ENCODE data around the gene ZNF483.
A peak's percentile ranks its signal among the peaks of the same experiment; 100 is the strongest.

The ZNF483 gene

DNA sequence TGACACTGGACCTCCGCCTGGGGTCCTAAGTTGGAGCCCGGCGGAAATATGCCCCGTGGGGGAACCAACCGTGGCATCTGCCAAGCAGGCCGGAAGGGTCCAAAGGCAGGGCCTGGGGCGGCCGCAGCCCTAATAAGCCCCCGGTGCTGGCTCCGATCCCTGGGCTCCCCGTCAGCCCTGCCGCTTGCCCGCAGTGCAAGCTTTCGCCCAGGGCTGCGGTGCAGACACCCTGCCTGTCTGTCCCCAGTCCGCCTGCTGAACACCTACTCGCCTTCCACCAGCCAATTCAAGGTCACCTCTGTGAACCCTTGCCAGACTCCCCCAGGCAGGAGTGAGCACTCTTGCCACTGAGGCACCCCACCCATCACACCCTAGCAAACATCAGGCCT lies 75.0 kb downstream of the ZNF483 start:
- Mint-ChIP-seq H3K36me3 (ENCODE audit: low read depth) (peaks cover 22% of the 10 kb centered on the region), H3K4me1 (peaks cover 25% of the 10 kb centered on the region), H3K9me3 (no peaks in the 10 kb centered on the region), H3K4me3 (peak overlapping the region; percentile 92), H3K27me3 (ENCODE audit: low read depth, poor library complexity) (peaks cover 24% of the 10 kb centered on the region), H3K27ac (no peak overlapping the region)
- DNase-seq = no peak
- no peak for TF ChIP-seq CTCF (IDR thresholded peaks at IDR 0.05)

DNA sequence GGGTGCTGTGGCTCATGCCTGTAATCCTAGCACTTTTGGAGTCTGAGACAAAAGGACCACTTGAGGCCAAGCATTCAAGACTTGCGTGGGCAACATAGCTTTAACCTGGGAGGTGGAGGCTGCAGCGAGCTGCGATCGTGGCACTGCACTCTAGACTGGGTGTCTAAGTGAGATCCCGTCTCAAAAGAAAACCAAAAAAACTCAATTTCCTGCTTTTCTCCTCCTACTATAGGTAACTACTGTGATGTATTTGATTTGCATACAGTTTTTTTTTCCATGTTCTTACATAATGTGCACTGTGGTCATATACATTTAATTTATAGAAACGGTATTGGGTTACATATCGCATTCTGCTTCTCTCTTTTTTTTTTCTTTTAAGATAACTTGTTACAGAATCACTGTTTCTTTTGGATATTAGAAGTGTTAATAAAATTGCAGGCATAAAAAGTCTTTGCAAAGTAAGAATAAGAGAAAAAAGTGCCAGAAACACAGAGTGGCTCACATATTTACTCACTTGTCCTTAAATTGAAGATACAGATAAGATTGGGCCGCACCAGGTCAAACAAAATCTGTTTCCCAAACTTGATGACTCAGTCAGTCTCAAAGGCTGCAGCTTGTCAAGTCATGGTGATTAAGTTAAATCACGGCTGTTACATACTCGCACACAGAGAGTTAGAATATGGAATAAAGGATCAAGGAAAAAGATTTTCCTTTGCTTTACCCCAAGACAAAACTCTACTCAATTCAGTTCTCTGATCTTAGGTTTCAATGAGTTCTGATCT lies 76.4 kb downstream of the ZNF483 start:
- H3K27me3 Mint-ChIP-seq (ENCODE audit: low read depth, poor library complexity) = peaks cover 27% of the 10 kb centered on the region
- peaks cover 25% of the 10 kb centered on the region for H3K4me1 Mint-ChIP-seq
- H3K4me3 Mint-ChIP-seq = peak overlapping the region; percentile 67
- H3K36me3 Mint-ChIP-seq (ENCODE audit: low read depth) = peaks cover 13% of the 10 kb centered on the region
- no peaks in the 10 kb centered on the region for H3K9me3 Mint-ChIP-seq
- no peak overlapping the region for H3K27ac Mint-ChIP-seq
- DNase-seq = no peak
- TF ChIP-seq CTCF (IDR thresholded peaks at IDR 0.05) = no peak

DNA sequence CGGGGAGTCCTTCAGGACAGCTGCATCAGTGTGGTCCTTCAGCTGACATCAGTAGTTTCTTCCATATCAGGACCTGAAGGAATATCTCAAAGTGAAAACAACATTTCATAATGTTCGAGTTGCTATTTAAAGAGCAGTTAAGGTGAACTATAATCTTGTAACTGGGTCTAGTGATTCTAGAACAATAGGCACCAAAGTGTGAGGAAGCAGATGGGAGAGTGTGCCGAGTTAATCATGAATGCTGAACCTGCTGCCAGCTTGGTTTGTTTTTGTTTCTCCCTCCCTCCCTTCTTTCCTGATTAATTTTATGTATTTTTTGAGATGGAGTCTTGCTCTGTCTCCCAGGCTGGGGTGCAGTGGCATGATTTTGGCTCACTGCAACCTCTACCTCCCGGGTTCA lies 78.1 kb downstream of the ZNF483 start:
- Mint-ChIP-seq H3K36me3 (ENCODE audit: low read depth) (no peaks in the 10 kb centered on the region), H3K27ac (no peak overlapping the region), H3K4me3 (no peak overlapping the region), H3K9me3 (no peaks in the 10 kb centered on the region), H3K27me3 (ENCODE audit: low read depth, poor library complexity) (peaks cover 35% of the 10 kb centered on the region), H3K4me1 (peaks cover 17% of the 10 kb centered on the region)
- DNase-seq = no peak
- no peak for TF ChIP-seq CTCF (IDR thresholded peaks at IDR 0.05)

DNA sequence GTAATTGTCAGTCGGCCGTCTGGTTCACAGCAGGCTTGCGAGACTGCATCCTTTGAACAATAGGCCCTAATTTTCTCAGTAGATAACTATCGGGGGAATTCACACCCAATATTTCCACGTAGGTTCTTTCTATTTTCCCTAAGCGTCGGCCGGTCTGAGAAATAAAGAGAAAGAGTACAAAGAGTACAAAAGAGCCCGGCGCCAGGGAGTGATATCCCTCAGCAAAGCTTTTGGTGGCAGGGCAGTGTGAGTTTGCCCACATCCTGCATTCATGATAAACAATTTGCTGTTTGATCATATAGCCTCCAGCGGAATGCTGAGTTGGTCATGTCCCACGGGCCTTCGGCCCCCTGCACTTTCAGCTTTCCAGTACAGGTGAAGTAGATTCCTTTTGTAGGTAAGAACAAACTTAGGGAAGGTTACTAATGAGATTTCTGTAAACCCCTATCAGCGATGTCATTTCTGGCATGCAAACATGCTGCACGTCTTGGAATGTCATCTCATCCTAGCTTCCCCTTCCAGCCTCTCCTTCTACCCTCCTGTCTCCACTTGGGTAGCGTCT lies 79.2 kb downstream of the ZNF483 start:
- no peak for TF ChIP-seq CTCF (IDR thresholded peaks at IDR 0.05)
- H3K36me3 Mint-ChIP-seq (ENCODE audit: low read depth) = no peaks in the 10 kb centered on the region
- H3K9me3 Mint-ChIP-seq = no peaks in the 10 kb centered on the region
- DNase-seq = no peak
- H3K4me3 Mint-ChIP-seq = no peak overlapping the region
- peaks cover 6% of the 10 kb centered on the region for H3K4me1 Mint-ChIP-seq
- no peak overlapping the region for H3K27ac Mint-ChIP-seq
- peaks cover 33% of the 10 kb centered on the region for H3K27me3 Mint-ChIP-seq (ENCODE audit: low read depth, poor library complexity)

- H3K36me3 Mint-ChIP-seq (ENCODE audit: low read depth) = no peaks in the 10 kb centered on the region
- no peak overlapping the region for H3K27ac Mint-ChIP-seq
- H3K27me3 Mint-ChIP-seq (ENCODE audit: low read depth, poor library complexity) = peaks cover 30% of the 10 kb centered on the region
- peaks cover 1% of the 10 kb centered on the region for H3K4me1 Mint-ChIP-seq
- H3K4me3 Mint-ChIP-seq = no peak overlapping the region
- no peaks in the 10 kb centered on the region for H3K9me3 Mint-ChIP-seq
- no peak for TF ChIP-seq CTCF (IDR thresholded peaks at IDR 0.05)
- no peak for DNase-seq
These were observed 80.1 kb downstream of the ZNF483 start for GRCh38 chr9:111605041-111605559.

All from nephron progenitor cell (in vitro differentiated cells).